Measurements from ENCODE around the gene SORD. TPM values are rescaled to one million over a fixed set of nuclear protein-coding genes. Genes with fewer than 3 reads are reported as not detected.

The SORD gene
- total RNA-seq, 2 experiments from 2014 or later, result 7.1 to 7.5 TPM

Other genes with a start within 250 kb of the SORD start
- gene TERB2, start 66.5 kb upstream of the SORD start, total RNA-seq, result not detected
- not detected for gene DUOX2, start 91.0 kb downstream of the SORD start, total RNA-seq
- not detected for gene DUOXA2, start 91.1 kb downstream of the SORD start, total RNA-seq
- not detected for gene DUOXA1, start 106.7 kb downstream of the SORD start, total RNA-seq
- gene DUOX1, start 106.8 kb downstream of the SORD start, total RNA-seq, result not detected
- gene SHF, start 164.8 kb downstream of the SORD start, total RNA-seq, result 1 to 10 TPM in 1 of 2 experiments, under 1 TPM in 1; 0.57 to 1.3 TPM
- gene SLC28A2, start 229.0 kb downstream of the SORD start, total RNA-seq, result not detected